NCI-H2171 treated with DMSO at 0.1 percent for 48 hours (cell line): ENCODE data around the gene TRIO.

ENCODE experiments used
- DNase-seq: peaks from one replicate; lab custom pipeline; 2025; lab: John Stamatoyannopoulos, UW

TRIO gene

DNA sequence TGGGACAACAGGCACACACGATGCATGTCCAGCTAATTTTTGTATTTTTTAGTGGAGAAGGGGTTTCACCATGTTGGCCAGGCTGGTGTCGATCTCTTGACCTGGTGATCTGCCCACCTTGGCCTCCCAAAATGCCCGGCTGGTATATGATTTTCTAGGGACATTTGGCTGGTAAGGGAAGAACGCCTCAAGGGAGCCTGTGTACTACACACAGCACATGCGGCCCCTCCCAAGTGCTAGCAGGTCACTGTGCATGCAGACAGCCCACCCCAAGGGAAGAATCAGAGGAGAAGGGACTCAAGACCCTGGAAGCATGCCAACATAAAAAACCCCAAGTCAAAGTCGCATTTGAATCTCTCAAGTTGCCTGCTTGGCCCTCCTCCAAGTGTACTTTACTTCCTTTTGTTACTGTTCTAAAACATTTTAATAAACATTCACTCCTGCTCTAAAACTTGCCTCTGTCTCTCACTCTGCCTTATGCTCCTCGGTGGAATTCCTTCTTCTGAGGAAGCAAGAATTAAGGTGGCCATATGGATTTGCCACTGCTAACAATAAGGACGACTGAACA, 414.1 kb downstream of the TRIO start:
- DNase-seq = peak; percentile 85

DNA sequence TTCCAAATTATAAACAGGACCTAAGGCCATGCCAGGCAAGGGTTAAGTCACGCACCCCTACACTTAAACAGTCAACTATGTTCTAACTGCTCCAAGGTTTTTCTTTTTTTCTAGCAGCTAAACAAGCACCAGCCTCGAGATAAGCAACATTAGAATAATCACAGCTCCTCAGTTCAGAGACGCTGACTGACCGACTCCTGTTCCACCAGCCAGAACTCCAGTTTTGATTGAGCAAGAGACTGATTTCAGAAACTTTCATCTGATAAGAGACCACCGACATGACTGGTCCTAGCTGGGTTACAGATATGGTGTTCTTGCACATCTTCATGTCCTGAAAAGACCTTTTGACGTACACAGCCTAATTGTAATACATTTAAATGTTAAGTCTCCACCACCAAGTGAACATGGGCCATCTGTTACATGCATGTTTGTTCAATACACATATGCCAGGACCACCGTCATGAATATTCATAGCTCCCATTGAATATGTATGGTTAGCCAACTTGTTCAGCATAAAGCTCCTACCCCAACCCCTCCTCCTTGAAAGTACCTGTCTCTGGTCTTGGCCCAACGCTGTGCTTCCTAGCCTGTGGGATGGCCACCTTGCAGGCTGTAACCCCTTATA, 414.8 kb downstream of the TRIO start:
- peak; percentile 86 for DNase-seq
